HG03457 (cell line): ENCODE data around the gene QTRT2.

Experiments
- ATAC-seq: cut with Tn5 transposase; IDR thresholded peaks from one replicate; pipeline ENCODE4 v1.9.1; 2021; ENCODE audit warnings: moderate number of reproducible peaks; ENCODE audit not compliant: unreplicated experiment

QTRT2 gene

GRCh38 chr3:114056130-114057010, at the start of gene QTRT2, which contains the start of gene CCDC191:
Gene QTRT2, plus strand, starts transcription at chr3:114056737. Its CDS starts 8,521 bp downstream, at chr3:114065258.
Gene CCDC191, minus strand, starts transcription at chr3:114056526. Its CDS starts 60 bp downstream, at chr3:114056466.
- peak; percentile 96 for ATAC-seq

GRCh38 chr3:114011059-114011797, 45.3 kb upstream of the QTRT2 start:
- ATAC-seq, result no peak

DNA sequence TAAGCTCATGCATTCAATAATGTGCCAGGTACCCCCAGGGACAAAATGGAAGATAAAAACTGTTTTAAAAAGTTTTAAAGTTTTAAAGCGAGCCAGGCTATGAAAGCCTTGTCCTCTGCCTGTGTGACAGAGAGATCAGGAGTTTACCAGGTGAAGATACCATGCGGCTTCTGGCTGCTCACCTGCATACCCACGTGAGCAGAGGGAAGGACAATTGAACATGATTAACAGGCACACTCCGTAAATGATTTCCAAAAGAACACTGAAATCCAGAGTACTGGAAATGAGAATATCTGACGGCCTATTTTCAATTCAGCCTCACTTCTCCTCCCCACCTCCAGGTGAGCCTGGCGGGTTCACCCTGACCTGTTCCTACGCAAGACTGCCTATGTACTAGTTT, 42.3 kb upstream of the QTRT2 start:
- no peak for ATAC-seq

GRCh38 chr3:114019486-114019885, 37.1 kb upstream of the QTRT2 start:
- no peak for ATAC-seq

- ATAC-seq, result no peak
Observed at GRCh38 chr3:114020907-114021306, 35.6 kb upstream of the QTRT2 start.

DNA sequence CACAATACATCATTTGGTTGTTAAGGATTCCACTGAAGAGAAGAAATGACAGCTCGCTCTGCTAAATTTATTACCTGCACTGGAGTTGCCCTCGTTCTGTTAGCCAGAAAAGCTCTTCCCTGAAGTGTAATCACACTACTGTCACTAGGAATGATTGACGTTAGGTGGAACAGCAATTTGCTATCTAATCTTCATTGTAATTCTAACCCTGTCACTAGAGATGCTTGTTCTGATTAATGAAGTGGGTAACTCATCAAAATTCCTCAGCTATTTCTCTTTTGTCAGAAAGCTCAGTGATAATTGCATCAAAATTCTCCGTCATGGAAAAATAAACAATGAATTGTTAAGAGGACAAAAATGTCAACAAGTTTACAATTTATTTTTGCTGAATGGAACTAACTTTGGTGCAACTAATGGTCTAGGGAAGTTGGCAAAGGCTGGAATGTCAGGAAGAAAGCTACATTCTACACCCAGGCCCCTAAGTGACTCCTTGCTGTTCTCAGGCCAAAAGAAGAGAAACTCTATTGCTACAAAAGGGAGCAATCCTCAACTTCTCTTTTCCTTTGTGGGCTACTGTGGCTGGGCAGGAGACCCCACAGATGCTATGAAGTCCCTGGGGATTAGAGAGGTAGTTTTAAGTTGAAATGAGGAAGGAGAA, 34.3 kb upstream of the QTRT2 start:
- ATAC-seq, result no peak

GRCh38 chr3:114025451-114025850, 31.1 kb upstream of the QTRT2 start:
- ATAC-seq, result no peak

- no peak for ATAC-seq
Observed at GRCh38 chr3:114026331-114026730, 30.2 kb upstream of the QTRT2 start.

DNA sequence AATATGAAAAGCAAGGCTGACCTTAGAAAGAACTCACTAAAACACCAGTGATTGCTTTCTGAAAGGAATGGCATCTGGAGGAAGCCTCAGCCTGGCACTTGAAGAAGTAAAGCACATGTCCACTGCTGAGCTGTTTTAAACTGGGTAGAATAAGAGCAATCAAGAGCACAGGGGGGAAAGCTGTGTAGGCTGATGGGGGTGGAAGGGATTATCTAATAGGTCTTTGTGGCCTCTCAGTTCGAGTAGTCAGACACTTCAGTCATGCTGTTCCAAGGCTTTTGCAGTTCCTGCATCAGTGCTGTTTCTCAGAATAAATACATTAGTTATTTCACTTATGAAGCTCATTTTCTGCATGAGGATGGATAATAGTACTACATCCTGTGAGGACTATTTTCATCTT, 22.8 kb upstream of the QTRT2 start:
- ATAC-seq, result no peak

DNA sequence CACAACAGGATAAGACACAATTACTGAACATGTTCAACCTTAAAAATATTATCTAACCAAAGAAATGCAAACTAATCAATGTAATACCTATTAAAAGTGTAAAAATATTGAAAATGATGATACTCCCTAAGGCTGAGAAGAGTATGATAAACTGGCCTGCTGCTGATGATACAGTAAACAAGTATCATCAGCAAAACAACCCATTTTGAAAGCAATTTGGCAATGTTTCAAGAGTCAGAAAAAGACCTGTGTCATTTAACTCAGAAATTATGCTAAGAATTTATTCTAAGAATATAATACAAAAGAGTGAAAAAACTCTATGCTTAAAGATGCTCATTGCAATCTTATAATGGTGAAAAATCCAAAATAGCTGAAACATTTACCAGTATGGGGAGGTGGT, 22.3 kb upstream of the QTRT2 start:
- no peak for ATAC-seq

- ATAC-seq, result no peak
Observed at GRCh38 chr3:114034787-114035545, 21.6 kb upstream of the QTRT2 start.

GRCh38 chr3:114035896-114036295, 20.6 kb upstream of the QTRT2 start:
- no peak for ATAC-seq

GRCh38 chr3:114043205-114043604, 13.3 kb upstream of the QTRT2 start:
- ATAC-seq, result no peak

DNA sequence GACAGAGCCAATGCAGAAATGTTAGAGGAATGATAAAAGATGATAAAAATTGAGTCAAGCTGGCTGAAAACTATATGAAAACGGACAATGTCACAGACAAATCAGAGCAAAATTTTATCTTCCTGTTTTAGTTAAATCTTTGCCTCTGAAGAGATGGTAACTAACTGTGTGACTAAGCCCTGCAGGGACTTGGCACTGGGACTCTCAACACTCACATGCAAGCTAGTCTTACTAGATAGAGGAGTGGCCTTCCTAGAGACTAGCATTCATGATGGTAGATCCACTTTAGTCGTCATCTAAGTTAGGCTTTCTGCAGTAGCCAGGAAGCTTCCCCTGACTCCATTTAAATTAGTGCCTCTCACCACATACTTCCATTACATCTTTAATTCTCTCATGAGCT, 4.3 kb upstream of the QTRT2 start:
- ATAC-seq, result no peak

GRCh38 chr3:114057011-114057347, 442 bp downstream of the QTRT2 start:
- ATAC-seq, result peak; percentile 1

- no peak for ATAC-seq
Observed at GRCh38 chr3:114058646-114059045, 2.1 kb downstream of the QTRT2 start.

DNA sequence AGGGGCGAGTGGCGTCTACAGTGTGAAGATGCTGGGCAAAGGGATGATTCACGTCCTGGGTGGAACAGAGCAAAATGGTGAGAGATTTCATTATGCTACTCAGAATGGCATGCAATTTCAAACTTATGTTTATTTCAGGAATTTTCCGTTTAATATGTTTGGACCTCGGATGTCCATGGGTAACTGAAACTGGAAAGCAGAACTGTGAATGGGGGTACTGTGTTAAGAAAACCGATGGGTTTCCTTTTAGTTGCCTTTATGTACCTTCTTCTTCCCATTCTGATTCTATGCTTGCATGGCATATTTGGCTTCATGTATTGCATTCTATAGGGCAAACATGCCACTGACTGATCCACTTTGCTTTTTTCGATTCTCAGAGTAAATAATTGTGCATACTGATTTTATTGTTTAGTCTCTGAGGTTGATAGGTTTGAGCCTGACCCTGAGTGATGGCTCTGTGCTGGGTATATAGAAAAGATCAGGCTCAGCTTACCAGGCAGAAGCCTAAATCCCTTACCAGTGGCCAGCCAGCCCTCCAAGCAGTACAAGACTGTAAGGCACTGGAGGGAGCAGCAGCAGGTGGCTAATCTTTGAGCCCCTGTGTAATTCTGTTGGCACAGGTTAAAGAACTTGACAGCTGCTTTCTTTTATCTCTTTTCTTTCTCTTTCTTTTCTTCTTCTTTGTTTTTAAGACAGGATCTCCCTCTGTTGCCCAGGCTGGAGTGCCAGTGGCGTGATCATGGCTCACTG, 4.5 kb downstream of the QTRT2 start:
- ATAC-seq, result no peak

GRCh38 chr3:114067804-114068203, 11.3 kb downstream of the QTRT2 start:
- ATAC-seq, result no peak

DNA sequence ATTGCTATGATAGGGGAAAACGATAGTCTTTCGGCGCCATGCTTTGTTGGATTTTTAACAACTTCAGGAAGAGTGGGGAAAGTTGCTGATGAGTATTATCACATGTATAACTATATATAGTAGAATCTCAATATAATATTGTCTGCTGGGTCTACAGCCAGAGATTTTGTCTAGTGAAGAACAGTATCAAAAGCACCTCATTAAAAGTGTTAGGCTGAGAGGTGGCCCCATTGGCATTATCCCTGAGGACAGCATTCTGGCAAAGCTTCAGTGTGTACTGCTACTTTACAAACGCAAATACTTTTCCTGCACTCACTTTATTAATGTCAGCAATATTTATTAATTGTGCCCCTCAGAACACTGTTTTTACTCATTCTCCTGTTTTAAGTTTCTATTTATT, 11.8 kb downstream of the QTRT2 start:
- ATAC-seq, result no peak

- no peak for ATAC-seq
Observed at GRCh38 chr3:114071786-114072185, 15.2 kb downstream of the QTRT2 start.
